Measurements from ENCODE around the gene HAX1.
"Not testable (repeated sequence)": the region's sequence is repeated elsewhere in the genome, so short reads cannot be mapped to it uniquely, and the experiment has no call there.

Gene HAX1

GRCh38 chr1:154313066-154313356, 40.6 kb downstream of the HAX1 start:
- TF ChIP-seq POLR2A (IDR thresholded peaks at IDR 0.05; ENCODE audit: low read length): no peak
- no peak for TF ChIP-seq GATA1 (IDR thresholded peaks at IDR 0.05; ENCODE audit: low read depth, low read length)

GRCh38 chr1:154314226-154314625, 41.8 kb downstream of the HAX1 start:
- not testable (repeated sequence) for DNase-seq

More at GRCh38 chr1:154313066-154313356, 40.6 kb downstream of the HAX1 start:
- DNase-seq: peak in 1 of 2 experiments; percentile 35

- no peak for DNase-seq
- TF ChIP-seq GATA1 (IDR thresholded peaks at IDR 0.05; ENCODE audit: low read depth, low read length) (no peak), POLR2A (IDR thresholded peaks at IDR 0.05; ENCODE audit: low read length) (no peak)
Measured at GRCh38 chr1:154316704-154317103, 44.3 kb downstream of the HAX1 start.

- DNase-seq: no peak
- TF ChIP-seq POLR2A (IDR thresholded peaks at IDR 0.05; ENCODE audit: low read length) (no peak), GATA1 (IDR thresholded peaks at IDR 0.05; ENCODE audit: low read depth, low read length) (no peak)
Measured at GRCh38 chr1:154318386-154318785, 46.0 kb downstream of the HAX1 start.

- DNase-seq: peak; percentile 73 to 86
- TF ChIP-seq POLR2A (IDR thresholded peaks at IDR 0.05; ENCODE audit: low read length): peak; percentile 87
- peak; percentile 39 for TF ChIP-seq GATA1 (IDR thresholded peaks at IDR 0.05; ENCODE audit: low read depth, low read length)
Measured at GRCh38 chr1:154320882-154321608, 48.6 kb downstream of the HAX1 start, which contains the start of gene AQP10. TSS of gene AQP10 (plus strand) at chr1:154321093. CDS start at chr1:154321156, 63 bp downstream.

GRCh38 chr1:154321609-154321934, 49.1 kb downstream of the HAX1 start:
- not testable (repeated sequence) for DNase-seq

- no peak for DNase-seq
- no peak for TF ChIP-seq POLR2A (IDR thresholded peaks at IDR 0.05; ENCODE audit: low read length)
- no peak for TF ChIP-seq GATA1 (IDR thresholded peaks at IDR 0.05; ENCODE audit: low read depth, low read length)
Measured at GRCh38 chr1:154323493-154323892, 51.1 kb downstream of the HAX1 start.

- TF ChIP-seq GATA1 (IDR thresholded peaks at IDR 0.05; ENCODE audit: low read depth, low read length) (no peak), POLR2A (IDR thresholded peaks at IDR 0.05; ENCODE audit: low read length) (no peak)
- no peak for DNase-seq
Measured at GRCh38 chr1:154324241-154324640, 51.8 kb downstream of the HAX1 start.

- no peak for TF ChIP-seq GATA1 (IDR thresholded peaks at IDR 0.05; ENCODE audit: low read depth, low read length)
- peak; percentile 24 for TF ChIP-seq POLR2A (IDR thresholded peaks at IDR 0.05; ENCODE audit: low read length)
- peak; percentile 70 to 86 for DNase-seq
Measured at GRCh38 chr1:154324669-154325582, 52.5 kb downstream of the HAX1 start, which contains the start of gene ATP8B2. TSS of gene ATP8B2 (plus strand) at chr1:154325525. CDS start at chr1:154328142, 2,617 bp downstream.
